ENCODE measurements around the gene ITGAL. TPM values are rescaled to one million over a fixed set of nuclear protein-coding genes. Genes with fewer than 3 reads are reported as not detected.
"Not testable (repeated sequence)": the region's sequence is repeated elsewhere in the genome, so short reads cannot be mapped to it uniquely, and the experiment has no call there.

The ITGAL gene
- total RNA-seq, 2 experiments from 2014 or later, result 218 to 226 TPM

DNA sequence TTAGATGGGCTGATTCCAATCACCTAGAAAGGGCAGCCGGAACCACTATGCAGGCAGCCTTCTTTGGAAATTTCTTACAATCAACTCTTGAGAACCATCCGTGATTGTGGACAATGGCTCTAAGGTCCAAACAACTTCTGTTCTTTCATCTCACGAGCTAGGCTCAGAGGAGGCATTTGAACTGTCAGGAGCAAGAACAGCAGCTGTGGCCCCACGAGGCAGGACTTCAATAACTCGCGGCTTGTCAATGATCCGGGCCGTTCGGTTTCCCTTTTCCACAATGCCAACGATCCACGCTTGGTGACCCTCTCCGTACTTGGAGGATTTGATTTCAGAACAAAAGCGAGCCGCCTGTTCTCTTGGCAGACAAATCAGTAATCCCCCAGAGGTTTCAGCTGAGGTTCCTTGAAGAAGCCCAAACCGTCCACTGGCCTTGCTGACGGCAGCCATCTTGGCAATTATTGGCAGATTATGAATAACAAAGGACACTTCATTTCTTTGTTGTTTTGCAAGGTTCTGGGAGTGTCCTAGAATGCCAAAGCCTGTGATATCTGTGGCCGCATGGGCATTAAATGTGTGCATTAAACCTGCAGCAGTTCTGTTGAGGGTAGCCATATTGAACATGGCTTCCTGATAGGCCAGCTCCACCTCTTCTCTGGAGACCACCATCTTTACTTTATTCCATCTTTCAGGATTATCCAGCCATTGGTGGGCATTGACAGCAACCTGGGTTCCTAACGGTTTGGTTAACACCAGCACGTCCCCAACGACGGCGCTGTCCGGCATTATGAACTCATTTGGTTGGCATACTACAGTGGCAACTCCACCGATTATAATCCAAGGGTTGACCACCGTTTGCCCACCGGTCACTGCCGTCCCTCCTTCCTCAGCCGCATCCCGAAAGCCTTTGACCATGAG, 28.1 kb upstream of the ITGAL start:
- ChIA-PET POLR2A (interaction anchor here (1.3 to 3.4 kb wide), 5 partner anchors 9 to 28 kb away, joined by 4 to 23 read pairs (median 7); partner anchors contain the start of genes DCTPP1 and ITGAL), CTCF (interaction anchor here (0.6 to 7.0 kb wide), 7 partner anchors 12 to 91 kb away, joined by 3 to 63 read pairs (median 4); partner anchors contain the start of genes DCTPP1 and ITGAL)
- peak overlapping the region; percentile 74 for H3K27ac Mint-ChIP-seq
- H3K4me3 Mint-ChIP-seq, result peak overlapping the region; percentile 90
- peaks cover 31% of the 10 kb centered on the region for H3K4me1 Mint-ChIP-seq (ENCODE audit: low read depth)
- no peaks in the 10 kb centered on the region for H3K27me3 Mint-ChIP-seq
- peaks cover 27% of the 10 kb centered on the region for H3K36me3 Mint-ChIP-seq
- no peaks in the 10 kb centered on the region for H3K9me3 Mint-ChIP-seq
- intact Hi-C loops (cut with micrococcal nuclease), result loop anchor here (1.0 to 5.0 kb wide), 5 partner anchors 10 to 90 kb away; partner anchors contain the start of genes ZNF747 and ZNF768
- no peak for DNase-seq

DNA sequence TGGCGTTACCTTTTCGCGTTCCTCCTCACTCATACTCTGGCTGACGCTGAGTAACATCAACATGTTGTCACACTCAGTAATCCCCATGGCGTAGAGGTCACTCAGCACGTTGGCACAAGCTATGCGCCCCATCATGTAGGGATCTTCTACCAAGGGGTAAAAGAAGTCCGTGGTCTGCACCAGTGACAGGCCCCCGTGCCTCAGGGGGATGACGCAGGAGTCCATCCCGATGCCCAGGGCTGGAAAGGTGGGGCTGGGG, 27.5 kb upstream of the ITGAL start:
- H3K27me3 Mint-ChIP-seq, result no peaks in the 10 kb centered on the region
- peaks cover 33% of the 10 kb centered on the region for H3K4me1 Mint-ChIP-seq (ENCODE audit: low read depth)
- H3K27ac Mint-ChIP-seq, result peak overlapping the region; percentile 74
- ChIA-PET POLR2A (interaction anchor here (1.3 to 3.4 kb wide), 6 partner anchors 9 to 28 kb away, joined by 4 to 23 read pairs (median 6); partner anchors contain the start of genes DCTPP1 and ITGAL), CTCF (interaction anchor here (0.7 to 7.0 kb wide), 7 partner anchors 11 to 90 kb away, joined by 3 to 63 read pairs (median 3); partner anchors contain the start of genes DCTPP1 and ITGAL)
- H3K4me3 Mint-ChIP-seq, result peak overlapping the region; percentile 90
- no peaks in the 10 kb centered on the region for H3K9me3 Mint-ChIP-seq
- peaks cover 27% of the 10 kb centered on the region for H3K36me3 Mint-ChIP-seq
- intact Hi-C loops (cut with micrococcal nuclease), result loop anchor here (1.0 to 5.0 kb wide), 5 partner anchors 11 to 90 kb away; partner anchors contain the start of genes ZNF747 and ZNF768
- no peak for DNase-seq

DNA sequence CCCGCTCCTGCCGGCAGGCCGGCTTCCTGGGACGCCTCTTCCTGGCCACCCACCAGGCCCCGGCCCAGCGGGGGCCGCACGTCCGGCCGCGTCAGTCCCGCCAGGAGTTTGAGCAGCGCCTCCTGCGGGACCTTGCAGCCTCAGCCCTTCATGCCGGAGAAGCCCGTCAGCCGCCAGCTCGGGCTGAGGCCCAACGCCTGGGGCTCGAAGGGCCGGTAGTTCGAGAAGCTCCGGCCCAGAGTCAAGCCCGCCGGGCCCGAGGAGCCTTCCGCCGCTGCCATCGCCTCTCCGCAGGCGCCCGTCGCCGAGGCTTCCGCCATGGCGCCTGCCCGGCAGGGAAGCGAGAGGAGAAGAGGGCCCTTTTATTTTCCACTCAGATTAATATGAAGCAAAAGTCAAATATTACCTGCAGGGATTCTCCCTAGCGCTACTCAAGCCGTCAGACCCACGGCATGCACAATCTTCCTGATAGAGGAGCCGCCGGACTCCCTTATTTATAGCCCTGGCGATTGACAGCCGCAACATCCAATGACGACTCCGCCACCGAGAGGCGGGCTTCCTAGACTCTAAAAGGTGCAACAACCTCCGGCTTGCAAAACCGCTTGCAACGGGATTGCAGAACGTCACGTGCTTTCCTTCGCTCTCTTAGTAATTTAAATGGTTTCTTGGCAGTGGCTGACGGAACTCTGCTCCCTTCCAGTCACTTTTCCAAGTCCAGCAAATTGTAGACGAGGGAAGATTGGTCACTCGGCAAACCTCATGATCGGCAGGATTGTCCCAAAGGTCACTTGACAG, 26.9 kb upstream of the ITGAL start, which contains the start of gene SEPHS2:
Gene SEPHS2 (minus strand): TSS at position 467 of the 795 bp plus-strand sequence. CDS start 147 bp downstream, at position 320.
- H3K36me3 Mint-ChIP-seq, result peaks cover 27% of the 10 kb centered on the region
- ChIA-PET POLR2A (interaction anchor here (1.2 to 3.4 kb wide), 7 partner anchors 10 to 133 kb away, joined by 3 to 23 read pairs (median 6); partner anchors contain the start of genes DCTPP1 and ITGAL), CTCF (interaction anchor here (0.6 to 7.0 kb wide), 9 partner anchors 11 to 90 kb away, joined by 3 to 63 read pairs (median 3); partner anchors contain the start of genes DCTPP1, ITGAL and ZNF771)
- H3K27me3 Mint-ChIP-seq, result no peaks in the 10 kb centered on the region
- H3K4me3 Mint-ChIP-seq, result peak within 1 kb of the TSS; percentile 90
- H3K9me3 Mint-ChIP-seq, result no peaks in the 10 kb centered on the region
- H3K4me1 Mint-ChIP-seq (ENCODE audit: low read depth), result peaks cover 37% of the 10 kb centered on the region
- peak; percentile 98 for DNase-seq
- intact Hi-C loops (cut with micrococcal nuclease), result loop anchor here (1.0 to 5.0 kb wide), 5 partner anchors 11 to 89 kb away; partner anchors contain the start of genes ZNF747 and ZNF768
- H3K27ac Mint-ChIP-seq, result peak within 1 kb of the TSS; percentile 91

DNA sequence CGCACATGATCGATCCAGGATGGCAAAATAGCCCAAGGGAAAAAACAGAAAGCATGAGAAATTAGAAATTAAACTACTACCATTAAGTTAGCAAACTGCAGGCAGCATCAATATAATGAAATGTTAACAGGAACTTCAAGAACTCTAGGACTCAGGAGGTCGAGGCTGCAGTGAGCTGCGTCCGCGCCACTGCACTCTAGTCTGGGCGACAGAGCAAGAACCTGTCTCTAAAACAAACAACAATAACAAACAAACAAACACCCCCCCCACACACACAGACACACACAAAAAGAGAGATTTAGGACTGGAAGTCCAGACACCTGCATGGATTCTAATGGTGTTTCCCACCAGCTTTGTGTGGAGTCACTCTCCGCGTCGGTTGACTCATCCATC, 26.3 kb upstream of the ITGAL start:
- no peaks in the 10 kb centered on the region for H3K27me3 Mint-ChIP-seq
- DNase-seq, result no peak
- peak overlapping the region; percentile 91 for H3K27ac Mint-ChIP-seq
- no peaks in the 10 kb centered on the region for H3K9me3 Mint-ChIP-seq
- H3K36me3 Mint-ChIP-seq, result peaks cover 27% of the 10 kb centered on the region
- POLR2A ChIA-PET, result interaction anchor here (0.8 to 3.4 kb wide), 5 partner anchors 16 to 133 kb away, joined by 3 to 23 read pairs (median 4); partner anchors contain the start of genes DCTPP1 and ITGAL
- CTCF ChIA-PET, result interaction anchor here (1.0 to 7.0 kb wide), 7 partner anchors 10 to 53 kb away, joined by 3 to 63 read pairs (median 5); partner anchors contain the start of genes DCTPP1 and ITGAL
- peaks cover 41% of the 10 kb centered on the region for H3K4me1 Mint-ChIP-seq (ENCODE audit: low read depth)
- intact Hi-C loops (cut with micrococcal nuclease), result loop anchor here (5.0 kb wide), 1 partner anchor 41 kb away; no protein-coding TSS in a partner anchor
- H3K4me3 Mint-ChIP-seq, result peak overlapping the region; percentile 90

DNA sequence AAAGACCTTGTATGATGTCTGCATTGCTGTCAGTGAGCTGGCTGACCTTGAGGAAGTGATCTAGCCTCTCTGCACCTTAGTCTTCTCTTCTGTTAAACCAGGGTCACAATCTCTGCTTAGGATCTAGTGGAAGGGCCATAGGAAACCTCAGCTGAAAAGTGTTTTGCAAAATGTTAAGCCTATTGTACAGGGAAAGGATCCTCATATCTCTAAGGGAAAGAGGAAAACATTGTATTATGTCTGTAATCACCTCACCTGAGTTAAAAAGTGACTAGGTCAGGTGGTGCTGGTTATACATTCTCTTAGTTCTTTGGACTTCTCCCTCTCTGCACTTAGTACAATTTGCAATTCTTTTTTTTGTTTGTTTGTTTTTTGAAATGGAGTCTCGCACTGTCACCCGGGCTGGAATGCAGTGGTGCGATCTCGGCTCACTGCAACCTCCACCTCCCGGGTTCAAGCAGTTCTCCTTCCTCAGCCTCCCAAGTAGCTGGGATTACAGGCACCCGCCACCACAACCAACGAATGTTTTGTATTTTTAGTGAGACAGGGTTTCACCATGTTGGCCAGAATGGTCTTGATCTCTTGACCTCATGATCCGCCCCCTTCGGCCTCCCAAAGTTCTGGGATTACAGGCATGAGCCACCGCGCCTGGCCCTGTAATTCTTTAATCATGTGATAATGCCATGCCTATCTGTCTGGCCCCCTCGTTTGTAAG, 24.9 kb upstream of the ITGAL start:
- CTCF ChIA-PET, result interaction anchor here (0.7 to 7.0 kb wide), 10 partner anchors 10 to 118 kb away, joined by 3 to 63 read pairs (median 12); partner anchors contain the start of genes DCTPP1 and ITGAL
- Mint-ChIP-seq H3K36me3 (peaks cover 27% of the 10 kb centered on the region), H3K27me3 (no peaks in the 10 kb centered on the region), H3K9me3 (no peaks in the 10 kb centered on the region), H3K4me1 (ENCODE audit: low read depth) (peaks cover 46% of the 10 kb centered on the region), H3K4me3 (no peak overlapping the region), H3K27ac (peak overlapping the region; percentile 45)
- intact Hi-C loops (cut with micrococcal nuclease), result loop anchor here (5.0 kb wide), 1 partner anchor 40 kb away; no protein-coding TSS in a partner anchor
- no peak for DNase-seq
- POLR2A ChIA-PET, result interaction anchor here (1.3 to 4.3 kb wide), 2 partner anchors 18 to 25 kb away, joined by 4 to 20 read pairs; partner anchors contain the start of genes DCTPP1 and ITGAL

DNA sequence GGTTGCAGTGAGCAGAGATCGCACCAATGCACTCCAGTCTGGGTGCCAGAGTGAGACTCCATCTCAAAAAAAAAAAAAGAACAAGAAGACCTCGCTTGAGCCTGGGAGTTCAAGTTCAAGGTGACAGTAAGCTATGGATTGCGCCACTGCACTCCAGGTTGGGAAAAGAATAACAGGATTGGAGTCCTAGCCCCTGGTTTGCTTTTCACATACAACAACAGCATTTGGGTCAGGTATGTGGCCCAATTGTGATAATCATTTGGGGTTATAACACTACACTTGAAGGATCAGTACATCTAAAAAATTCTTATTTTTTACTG, 23.5 kb upstream of the ITGAL start:
- Mint-ChIP-seq H3K27ac (no peak overlapping the region), H3K4me1 (ENCODE audit: low read depth) (peaks cover 36% of the 10 kb centered on the region), H3K9me3 (no peaks in the 10 kb centered on the region), H3K4me3 (no peak overlapping the region), H3K36me3 (peaks cover 15% of the 10 kb centered on the region), H3K27me3 (no peaks in the 10 kb centered on the region)
- intact Hi-C loops (cut with micrococcal nuclease), result loop anchor here (1.0 to 5.0 kb wide), 2 partner anchors 24 to 38 kb away; no protein-coding TSS in a partner anchor
- no peak for DNase-seq
- ChIA-PET POLR2A (interaction anchor here (1.2 to 4.3 kb wide), 2 partner anchors 24 to 78 kb away, joined by 3 to 20 read pairs; partner anchors contain the start of gene ITGAL), CTCF (interaction anchor here (0.6 to 7.0 kb wide), 33 partner anchors 8 to 250 kb away, joined by 3 to 63 read pairs (median 5); partner anchors contain the start of genes DCTPP1, ITGAL and ZNF689)

DNA sequence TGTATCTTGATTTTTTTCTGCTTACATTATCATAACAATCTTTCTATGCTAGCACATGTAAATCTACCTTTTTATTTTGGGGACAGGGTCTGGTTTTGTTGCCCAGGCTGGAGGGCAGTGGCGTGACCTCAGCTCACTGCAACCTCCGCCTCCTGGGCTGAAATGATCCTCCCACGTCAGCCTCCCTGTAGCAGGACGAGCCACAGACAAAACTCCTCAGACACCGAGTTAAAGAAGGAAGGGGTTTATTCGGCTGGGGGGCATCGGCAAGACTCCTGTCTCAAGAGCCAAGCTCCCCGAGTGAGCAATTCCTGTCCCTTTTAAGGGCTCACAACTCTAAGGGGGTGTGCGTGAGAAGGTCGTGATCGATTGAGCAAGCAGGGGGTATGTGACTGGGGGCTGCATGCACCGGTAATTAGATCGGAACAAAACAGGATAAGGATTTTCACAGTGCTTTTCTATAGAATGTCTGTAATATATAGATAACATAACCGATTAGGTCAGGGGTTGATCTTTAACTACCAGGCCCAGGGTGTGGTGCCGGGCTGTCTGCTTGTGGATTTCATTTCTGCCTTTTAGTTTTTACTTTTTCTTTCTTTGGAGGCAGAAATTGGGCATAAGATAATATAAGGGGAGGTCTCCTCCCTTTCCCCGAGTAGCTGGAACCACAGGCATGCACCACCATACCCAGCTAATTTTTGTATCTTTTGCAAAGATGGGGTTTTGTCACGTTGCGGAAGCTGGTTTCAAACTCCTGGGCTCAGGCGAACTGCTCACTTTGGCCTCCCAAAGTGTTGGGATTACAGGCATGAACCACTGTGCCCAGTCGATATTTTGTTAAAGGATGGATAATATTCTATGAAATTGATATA, 19.6 kb upstream of the ITGAL start:
- H3K27me3 Mint-ChIP-seq; H3K36me3 Mint-ChIP-seq; CTCF ChIA-PET; DNase-seq; intact Hi-C loops (cut with micrococcal nuclease); POLR2A ChIA-PET; H3K4me3 Mint-ChIP-seq; H3K9me3 Mint-ChIP-seq: not testable (repeated sequence)
- Mint-ChIP-seq H3K4me1 (ENCODE audit: low read depth) (peaks cover 39% of the 10 kb centered on the region), H3K27ac (peak overlapping the region; percentile 23)

DNA sequence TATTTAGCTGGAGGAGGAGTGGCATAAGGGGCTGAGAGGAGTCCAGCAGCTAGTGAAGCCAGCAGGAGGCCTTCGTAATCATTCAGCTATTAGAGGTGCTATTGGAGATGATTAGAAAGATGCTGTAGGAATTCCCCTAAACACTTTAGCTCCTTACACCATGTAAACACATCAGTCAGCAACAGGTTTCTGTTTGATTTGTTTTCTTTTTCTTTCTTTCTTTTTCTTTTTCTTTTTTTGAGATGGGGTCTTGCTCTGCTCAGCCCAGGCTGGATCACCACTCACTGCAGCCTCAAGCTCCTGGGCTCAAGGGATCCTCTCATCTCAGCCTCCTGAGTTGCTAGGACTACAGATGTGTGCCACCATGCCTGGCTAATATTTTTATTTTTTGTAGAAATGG, 16.2 kb upstream of the ITGAL start:
- Mint-ChIP-seq H3K27me3 (no peaks in the 10 kb centered on the region), H3K27ac (peak overlapping the region; percentile 10), H3K36me3 (no peaks in the 10 kb centered on the region), H3K9me3 (no peaks in the 10 kb centered on the region), H3K4me3 (no peak overlapping the region), H3K4me1 (ENCODE audit: low read depth) (peaks cover 44% of the 10 kb centered on the region)
- POLR2A ChIA-PET, result interaction anchor here (0.5 to 7.1 kb wide), 4 partner anchors 15 to 95 kb away, joined by 3 to 132 read pairs (median 3); partner anchors contain the start of gene ITGAL
- CTCF ChIA-PET, result interaction anchor here (1.1 to 7.1 kb wide), 8 partner anchors 8 to 142 kb away, joined by 3 to 45 read pairs (median 4); partner anchors contain the start of genes DCTPP1, ITGAL and SEPHS2
- intact Hi-C loops (cut with micrococcal nuclease), result no loop called here
- no peak for DNase-seq

DNA sequence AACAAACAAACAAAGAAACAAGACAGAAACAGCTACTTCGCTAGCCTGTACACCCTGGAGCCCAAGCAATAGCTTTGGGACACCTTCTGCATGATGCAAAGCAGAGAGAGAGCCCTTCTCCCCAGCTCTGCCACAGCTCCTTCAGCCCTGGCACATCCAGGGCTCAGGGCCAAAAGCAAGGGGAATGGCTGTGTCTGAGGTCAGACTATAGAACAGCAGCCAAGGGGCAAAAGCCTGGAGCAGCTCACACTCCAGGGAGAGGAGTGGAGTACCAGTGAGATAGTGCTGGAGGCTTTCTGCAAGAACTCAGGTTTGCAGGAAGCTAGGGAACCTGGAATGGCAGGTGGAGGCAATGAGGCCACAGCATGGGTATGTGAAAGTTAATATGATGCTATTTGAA, 15.3 kb upstream of the ITGAL start:
- peak overlapping the region; percentile 69 for H3K27ac Mint-ChIP-seq
- H3K4me3 Mint-ChIP-seq, result no peak overlapping the region
- ChIA-PET POLR2A (interaction anchor here (1.4 to 7.1 kb wide), 3 partner anchors 14 to 68 kb away, joined by 3 to 132 read pairs (median 9); partner anchors contain the start of gene ITGAL), CTCF (interaction anchor here (1.1 to 7.1 kb wide), 7 partner anchors 9 to 79 kb away, joined by 3 to 45 read pairs (median 5); partner anchors contain the start of genes DCTPP1, ITGAL, SEPHS2 and ZNF771)
- peaks cover 49% of the 10 kb centered on the region for H3K4me1 Mint-ChIP-seq (ENCODE audit: low read depth)
- intact Hi-C loops (cut with micrococcal nuclease), result no loop called here
- H3K9me3 Mint-ChIP-seq, result no peaks in the 10 kb centered on the region
- H3K27me3 Mint-ChIP-seq, result no peaks in the 10 kb centered on the region
- no peak for DNase-seq
- H3K36me3 Mint-ChIP-seq, result no peaks in the 10 kb centered on the region
